IMR-90 (cell line): Measurements from ENCODE around the gene PADI1. TPM values are rescaled to one million over a fixed set of nuclear protein-coding genes. Genes with fewer than 3 reads are reported as not detected.

Experiments used
- ATAC-seq: fragments of 200-7000 bp; cut with Tn5 transposase; 2 replicates; pipeline ENCODE4 v1.9.1; 2020; ENCODE audit warnings: low read depth, mild to moderate bottlenecking, moderate library complexity
- BruUV-seq: library from RNA; stranded (reverse); fragments of 400-500 nt; replicated peaks from 2 replicates; lab custom pipeline; 2021; lab: Mats Ljungman, UMichigan
- CTCF ChIA-PET: fragments of 300-600 bp; formaldehyde crosslinking; extraction: SDS; loops from one replicate; lab custom pipeline; 2021; ENCODE audit warnings: antibody characterized with exemption; lab: Yijun Ruan, JAX
- POLR2A ChIA-PET: fragments of 300-600 bp; sonication (Branson Sonifier 250); formaldehyde crosslinking; loops from one replicate; lab custom pipeline; 2022; ENCODE audit warnings: antibody characterized with exemption; ENCODE audit not compliant: unreplicated experiment; lab: Charles Lee
- DNase-seq: peaks from one replicate; pipeline ENCODE4 v3.0.0; 2013
- H2AFZ ChIP-seq: replicated peaks from 2 replicates; pipeline ENCODE3; 2013; ENCODE audit warnings: low read length, mild to moderate bottlenecking; ENCODE audit not compliant: poor library complexity
- H2AK5ac ChIP-seq: 2 replicates; pipeline ENCODE4 v1.6.1; 2013; ENCODE audit warnings: low read depth, low read length, inconsistent platforms
- H2AK9ac ChIP-seq: replicated peaks from 2 replicates; pipeline ENCODE3; 2013; ENCODE audit warnings: mild to moderate bottlenecking, low read depth, low read length, moderate library complexity; ENCODE audit not compliant: poor library complexity
- H2BK120ac ChIP-seq: 2 replicates; pipeline ENCODE4 v1.6.1; 2013; ENCODE audit warnings: low read depth, low read length, inconsistent platforms
- H2BK15ac ChIP-seq: 3 replicates; pipeline ENCODE4 v1.6.1; 2013; ENCODE audit warnings: low read depth, low read length, inconsistent platforms
- H2BK20ac ChIP-seq: 2 replicates; pipeline ENCODE4 v1.6.1; 2013; ENCODE audit warnings: low read depth, mild to moderate bottlenecking, inconsistent platforms, low read length, moderate library complexity
- H2BK5ac ChIP-seq: 2 replicates; pipeline ENCODE4 v1.6.1; 2013; ENCODE audit warnings: mild to moderate bottlenecking, low read depth, low read length, inconsistent platforms; ENCODE audit not compliant: poor library complexity, severe bottlenecking
- H3K14ac ChIP-seq: replicated peaks from 2 replicates; pipeline ENCODE4 v1.6.1; 2013; ENCODE audit warnings: low read depth, low read length, inconsistent platforms
- H3K18ac ChIP-seq: 2 replicates; pipeline ENCODE4 v1.6.1; 2013; ENCODE audit warnings: low read depth, low read length, control low read depth
- H3K23ac ChIP-seq: 2 replicates; pipeline ENCODE4 v1.6.1; 2013; ENCODE audit warnings: low read depth, low read length, inconsistent platforms
- H3K27ac ChIP-seq: 2 replicates; pipeline ENCODE4 v1.5.1; 2013; ENCODE audit warnings: mild to moderate bottlenecking, control low read depth, low read length; ENCODE audit not compliant: insufficient read depth
- H3K27me3 ChIP-seq: 2 replicates; pipeline ENCODE4 v1.6.1; 2013; ENCODE audit warnings: low read length; ENCODE audit not compliant: control insufficient read depth, insufficient read depth
- H3K36me3 ChIP-seq: 2 replicates; pipeline ENCODE4 v1.6.1; 2013; ENCODE audit warnings: low read length, mixed read lengths; ENCODE audit not compliant: control insufficient read depth, insufficient read depth
- H3K4ac ChIP-seq: 2 replicates; pipeline ENCODE4 v1.6.1; 2013; ENCODE audit warnings: low read depth, low read length, inconsistent platforms
- H3K4me1 ChIP-seq: 2 replicates; pipeline ENCODE4 v1.6.1; 2013; ENCODE audit warnings: low read length, mixed read lengths; ENCODE audit not compliant: control insufficient read depth, insufficient read depth
- H3K4me2 ChIP-seq: 2 replicates; pipeline ENCODE4 v1.6.1; 2013; ENCODE audit warnings: low read depth, mild to moderate bottlenecking, control low read depth, low read length, moderate library complexity
- H3K4me3 ChIP-seq: 2 replicates; pipeline ENCODE4 v1.5.1; 2013; ENCODE audit warnings: low read depth, mild to moderate bottlenecking, control low read depth, low read length, moderate library complexity; ENCODE audit not compliant: insufficient read depth
- H3K56ac ChIP-seq: 2 replicates; pipeline ENCODE4 v1.6.1; 2013; ENCODE audit warnings: low read length, inconsistent platforms; ENCODE audit not compliant: insufficient read depth; ENCODE audit errors: extremely low read depth
- H3K79me1 ChIP-seq, 2 experiments: 2 replicates each; pipeline ENCODE4 v1.6.1; 2013; ENCODE audit warnings: low read length in 2 of 2, inconsistent platforms in 1 of 2, low read depth in 1 of 2
- H3K9ac ChIP-seq: 2 replicates; pipeline ENCODE4 v1.6.1; 2013; ENCODE audit warnings: low read depth, low read length, control low read depth
- H3K9me1 ChIP-seq: 2 replicates; pipeline ENCODE4 v1.6.1; 2013; ENCODE audit warnings: low read length, inconsistent platforms; ENCODE audit not compliant: insufficient read depth
- H3K9me3 ChIP-seq: 2 replicates; pipeline ENCODE4 v1.6.1; 2013; ENCODE audit warnings: low read length; ENCODE audit not compliant: control insufficient read depth, insufficient read depth
- H4K20me1 ChIP-seq: 2 replicates; pipeline ENCODE4 v1.6.1; 2013; ENCODE audit warnings: low read length, inconsistent platforms; ENCODE audit not compliant: insufficient read depth
- H4K5ac ChIP-seq: 2 replicates; pipeline ENCODE4 v1.6.1; 2013; ENCODE audit warnings: mild to moderate bottlenecking, low read depth, low read length, control low read depth
- H4K8ac ChIP-seq, 2 experiments: 2 replicates each; pipeline ENCODE4 v1.6.1; 2013; ENCODE audit warnings: low read depth in 2 of 2, low read length in 2 of 2, control low read depth in 1 of 2, inconsistent platforms in 1 of 2
- H4K91ac ChIP-seq: 2 replicates; pipeline ENCODE4 v1.6.1; 2013; ENCODE audit warnings: low read depth, low read length, inconsistent platforms; ENCODE audit not compliant: insufficient read depth
- BHLHE40 ChIP-seq: fragments of 150-350 bp; IDR thresholded peaks from 2 replicates; pipeline ENCODE4 v1.6.1; 2016; ENCODE audit warnings: mild to moderate bottlenecking, low read depth, low read length
- CEBPB ChIP-seq: IDR thresholded peaks from 2 replicates; pipeline ENCODE4 v1.6.1; 2012; ENCODE audit warnings: low read depth, low read length, improper control_type of control experiment
- MAFK ChIP-seq: IDR thresholded peaks from 2 replicates; pipeline ENCODE4 v1.6.1; 2012; ENCODE audit warnings: low read depth, low read length, improper control_type of control experiment
- MAZ ChIP-seq: IDR thresholded peaks from 2 replicates; pipeline ENCODE4 v1.6.1; 2012; ENCODE audit warnings: low read depth, mild to moderate bottlenecking, low read length, improper control_type of control experiment, moderate library complexity, borderline replicate concordance
- MXI1 ChIP-seq: IDR thresholded peaks from 2 replicates; pipeline ENCODE4 v1.6.1; 2012; ENCODE audit warnings: low read depth, mild to moderate bottlenecking, low read length, moderate library complexity, borderline replicate concordance
- RAD21 ChIP-seq: IDR thresholded peaks from 2 replicates; pipeline ENCODE4 v1.6.1; 2012; ENCODE audit warnings: low read length, improper control_type of control experiment
- RCOR1 ChIP-seq: IDR thresholded peaks from 2 replicates; pipeline ENCODE4 v1.6.1; 2012; ENCODE audit warnings: mild to moderate bottlenecking, low read length, improper control_type of control experiment; ENCODE audit not compliant: insufficient replicate concordance
- RFX5 ChIP-seq: IDR thresholded peaks from 2 replicates; pipeline ENCODE4 v1.8.0; 2012; ENCODE audit warnings: low read depth, mild to moderate bottlenecking, low read length, moderate library complexity
- WGBS, 2 experiments: methylation state at CpG; one replicate each; pipeline versions ENCODE4 v1.1.5 to v1.1.7; 2013; ENCODE audit warnings: missing lambda C conversion rate in 2 of 2; ENCODE audit not compliant: insufficient read length in 1 of 2; ENCODE audit errors: extremely low coverage in 2 of 2; 5-methylcytosine and 5-hydroxymethylcytosine counted together
- dilution Hi-C: fragments of 300-500 bp; cut with HindIII; formaldehyde crosslinking; loops from one replicate; pipeline ENCODE4 v1.14.3; 2018; ENCODE audit warnings: low sequenced_read_pairs; ENCODE audit not compliant: unreplicated experiment
- in situ Hi-C: fragments of 300-500 bp; cut with MboI; formaldehyde crosslinking; loops from 3 replicates; pipeline ENCODE4 v1.14.3; 2019; ENCODE audit warnings: low sequenced_read_pairs, inconsistent platforms, mixed read lengths
- intact Hi-C: fragments of 100-400 bp; cut with micrococcal nuclease; formaldehyde crosslinking; loops from 2 replicates; pipeline ENCODE4 v1.10.0; 2022
- polyA plus RNA-seq, 3 experiments: library from polyadenylated mRNA; depleted of rRNA; stranded (reverse); fragments of >200 nt; gene quantifications; 2 replicates each; pipeline ENCODE4 v1.2.3, GENCODE V29; 2012; ENCODE audit warnings: low replicate concordance in 1 of 3
- total RNA-seq: library from RNA; depleted of rRNA; stranded (reverse); fragments of >200 nt; gene quantifications from 2 replicates; pipeline ENCODE4 v1.2.3, GENCODE V29; 2012
- TF ChIP-seq, protein P1 (sequence below): conservative IDR thresholded peaks from 2 replicates; pipeline ENCODE4 v1.5.1; 2012; ENCODE audit warnings: mild to moderate bottlenecking, low read depth, low read length, improper control_type of control experiment

Gene PADI1
- total and polyA plus RNA-seq, 2 of the 4 experiments (the other 2 are of a cell fraction) = 0.17 TPM; not detected in 1

DNA sequence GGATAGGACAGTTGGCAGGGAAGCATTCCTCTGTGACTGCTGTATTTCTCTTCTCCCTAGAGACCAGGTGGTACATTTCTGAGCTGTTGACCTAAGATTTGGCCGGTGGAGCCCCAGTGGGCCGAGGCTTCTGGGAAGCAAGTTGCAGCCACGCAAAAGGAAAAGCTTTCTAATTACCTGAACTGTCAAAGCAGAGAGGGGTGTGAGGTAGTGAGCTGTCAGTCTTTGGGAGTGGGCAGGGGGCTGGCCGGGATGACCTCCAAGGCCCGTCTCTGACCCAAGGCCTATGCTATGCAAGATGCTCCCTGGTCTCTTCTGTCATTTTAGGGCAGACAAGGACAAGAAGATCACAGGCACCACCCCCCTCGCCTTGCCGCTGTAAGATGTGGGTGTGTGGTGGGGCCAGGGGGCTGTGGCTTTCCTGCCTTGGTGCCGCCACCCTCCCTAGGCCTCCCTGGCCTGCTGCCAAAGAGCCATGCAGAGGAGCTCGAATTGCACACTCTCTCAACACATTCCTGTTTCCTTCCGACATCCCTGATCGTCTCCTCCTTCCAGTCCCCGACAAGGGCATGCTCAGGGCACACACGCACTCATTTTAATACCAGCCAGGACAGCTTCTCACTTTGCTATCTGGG, 7.7 kb downstream of the PADI1 start:
- intact Hi-C loops (no loop called here), in situ Hi-C loops (no loop called here), dilution Hi-C loops (no loop called here)
- no peaks in the 10 kb centered on the region for H3K36me3 ChIP-seq
- peaks cover 12% of the 10 kb centered on the region for H3K4me1 ChIP-seq
- no peaks in the 10 kb centered on the region for H3K79me1 ChIP-seq
- H4K20me1 ChIP-seq = no peaks in the 10 kb centered on the region
- H3K4ac ChIP-seq = peak overlapping the region; percentile 64
- ChIA-PET POLR2A (no interaction called here), CTCF (interaction anchor here (2.2 kb wide), 1 partner anchor 10 kb away, joined by 8 read pairs; no protein-coding TSS in a partner anchor)
- peak overlapping the region; percentile 31 for H4K5ac ChIP-seq
- no peak overlapping the region for H3K4me3 ChIP-seq
- peak; percentile 79 for ATAC-seq
- peak overlapping the region; percentile 23; the same call in 2 of the 3 replicates for H2BK15ac ChIP-seq
- peak overlapping the region; percentile 74 for H2AK5ac ChIP-seq
- TF ChIP-seq RCOR1 = no peak
- no peak for TF ChIP-seq MAFK
- TF ChIP-seq, protein P1, sequence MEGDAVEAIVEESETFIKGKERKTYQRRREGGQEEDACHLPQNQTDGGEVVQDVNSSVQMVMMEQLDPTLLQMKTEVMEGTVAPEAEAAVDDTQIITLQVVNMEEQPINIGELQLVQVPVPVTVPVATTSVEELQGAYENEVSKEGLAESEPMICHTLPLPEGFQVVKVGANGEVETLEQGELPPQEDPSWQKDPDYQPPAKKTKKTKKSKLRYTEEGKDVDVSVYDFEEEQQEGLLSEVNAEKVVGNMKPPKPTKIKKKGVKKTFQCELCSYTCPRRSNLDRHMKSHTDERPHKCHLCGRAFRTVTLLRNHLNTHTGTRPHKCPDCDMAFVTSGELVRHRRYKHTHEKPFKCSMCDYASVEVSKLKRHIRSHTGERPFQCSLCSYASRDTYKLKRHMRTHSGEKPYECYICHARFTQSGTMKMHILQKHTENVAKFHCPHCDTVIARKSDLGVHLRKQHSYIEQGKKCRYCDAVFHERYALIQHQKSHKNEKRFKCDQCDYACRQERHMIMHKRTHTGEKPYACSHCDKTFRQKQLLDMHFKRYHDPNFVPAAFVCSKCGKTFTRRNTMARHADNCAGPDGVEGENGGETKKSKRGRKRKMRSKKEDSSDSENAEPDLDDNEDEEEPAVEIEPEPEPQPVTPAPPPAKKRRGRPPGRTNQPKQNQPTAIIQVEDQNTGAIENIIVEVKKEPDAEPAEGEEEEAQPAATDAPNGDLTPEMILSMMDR = no peak
- no peak for TF ChIP-seq BHLHE40
- TF ChIP-seq RFX5 = no peak
- TF ChIP-seq RAD21 = no peak
- TF ChIP-seq CEBPB = peak; percentile 52
- TF ChIP-seq MAZ = 0 out of 2 replicates have a peak, but pooled peaks have one; percentile 9
- TF ChIP-seq MXI1 = no peak
- H3K18ac ChIP-seq = peak overlapping the region; percentile 44
- BruUV-seq = no TSS peak
- peak overlapping the region; percentile 49 for H2BK120ac ChIP-seq
- peak overlapping the region; percentile 4 for H2BK5ac ChIP-seq
- H3K9me1 ChIP-seq = peaks cover 14% of the 10 kb centered on the region; the same call in 1 of the 2 replicates
- H3K14ac ChIP-seq = peak overlapping the region; percentile 15; the same call in 1 of the 2 replicates
- H2BK20ac ChIP-seq = peak overlapping the region; percentile 53
- peak overlapping the region; percentile 16 for H3K23ac ChIP-seq
- peak overlapping the region; percentile 12; the same call in 1 of the 2 replicates for H3K9ac ChIP-seq
- peak overlapping the region; percentile 21; the same call in 1 of the 2 replicates for H3K27ac ChIP-seq
- peaks cover 6% of the 10 kb centered on the region for H3K27me3 ChIP-seq
- H4K8ac ChIP-seq = peak overlapping the region; percentile 33 to 82; a peak in 3 of 4 replicates
- H3K9me3 ChIP-seq = no peaks in the 10 kb centered on the region
- 9% methylated on average over 4 of the region's 13 CpGs; no CpG with 5 or more reads in 1 of the 2 experiments for WGBS, 2 experiments
- H2AFZ ChIP-seq = peak overlapping the region; percentile 77
- H3K56ac ChIP-seq = no peak overlapping the region; the same call in 1 of the 2 replicates
- DNase-seq = peak; percentile 73
- peak overlapping the region; percentile 42 for H2AK9ac ChIP-seq
- peak overlapping the region; percentile 72 for H4K91ac ChIP-seq
- peak overlapping the region; percentile 16; the same call in 1 of the 2 replicates for H3K4me2 ChIP-seq
